Mesenchymal stem cell (in vitro differentiated cells and primary cell): ENCODE measurements around the gene ACACB.

Source experiments
- DNase-seq: peaks from one replicate; pipeline ENCODE4 v3.0.0-alpha.2; 2013
- H2AFZ ChIP-seq: one replicate; pipeline ENCODE4 v1.6.1; 2013; ENCODE audit warnings: low read depth, mild to moderate bottlenecking, control low read depth, inconsistent platforms, low read length, moderate library complexity
- H2AK5ac ChIP-seq: 2 replicates; pipeline ENCODE4 v1.6.1; 2013; ENCODE audit warnings: low read length, moderate library complexity, mild to moderate bottlenecking, inconsistent platforms; ENCODE audit not compliant: severe bottlenecking
- H2BK120ac ChIP-seq: one replicate; pipeline ENCODE4 v1.6.1; 2013; ENCODE audit warnings: low read depth, mild to moderate bottlenecking, inconsistent platforms, low read length, moderate library complexity
- H2BK12ac ChIP-seq, 2 experiments: one replicate each; pipeline ENCODE4 v1.6.1; 2013; ENCODE audit warnings: inconsistent platforms in 2 of 2, low read length in 2 of 2, mild to moderate bottlenecking in 2 of 2, moderate library complexity in 2 of 2, control low read depth in 1 of 2
- H2BK15ac ChIP-seq: one replicate; pipeline ENCODE4 v1.6.1; 2013; ENCODE audit warnings: mild to moderate bottlenecking, low read depth, inconsistent platforms; ENCODE audit not compliant: poor library complexity, severe bottlenecking
- H2BK5ac ChIP-seq: 2 replicates; pipeline ENCODE4 v1.6.1; 2013; ENCODE audit warnings: low read depth, mild to moderate bottlenecking, low read length, control low read depth, inconsistent platforms; ENCODE audit not compliant: poor library complexity, severe bottlenecking
- H3K14ac ChIP-seq, 2 experiments: one replicate each; pipeline ENCODE4 v1.6.1; 2013; ENCODE audit warnings: inconsistent platforms in 2 of 2, low read length in 2 of 2, control low read depth in 1 of 2, mild to moderate bottlenecking in 1 of 2, moderate library complexity in 1 of 2
- H3K18ac ChIP-seq, 2 experiments: one replicate each; pipeline ENCODE4 v1.6.1; 2013; ENCODE audit warnings: inconsistent platforms in 2 of 2, low read length in 2 of 2, control low read depth in 1 of 2, low read depth in 1 of 2, mild to moderate bottlenecking in 1 of 2
- H3K23ac ChIP-seq, 2 experiments: one replicate each; pipeline ENCODE4 v1.6.1; 2013; ENCODE audit warnings: inconsistent platforms in 2 of 2, low read length in 2 of 2, mild to moderate bottlenecking in 2 of 2, moderate library complexity in 2 of 2, control low read depth in 1 of 2
- H3K27ac ChIP-seq: 2 replicates; pipeline ENCODE4 v1.5.1; 2013; ENCODE audit warnings: mild to moderate bottlenecking, moderate library complexity, low read length, control low read depth, inconsistent platforms; ENCODE audit not compliant: poor library complexity, severe bottlenecking
- H3K27me3 ChIP-seq, 2 experiments: 2 replicates each; pipeline versions ENCODE4 v1.6.1 to v1.7.0; 2013; ENCODE audit warnings: low read length in 2 of 2, mild to moderate bottlenecking in 2 of 2, moderate library complexity in 2 of 2, control low read depth in 1 of 2, inconsistent platforms in 1 of 2; ENCODE audit not compliant: control insufficient read depth in 1 of 2, insufficient read depth in 1 of 2
- H3K36me3 ChIP-seq, 2 experiments: 2 replicates each; pipeline versions ENCODE4 v1.6.1 to v1.7.0; 2013; ENCODE audit warnings: low read length in 2 of 2, control low read depth in 1 of 2, inconsistent platforms in 1 of 2, low read depth in 1 of 2, mild to moderate bottlenecking in 1 of 2; ENCODE audit not compliant: insufficient read depth in 2 of 2, control insufficient read depth in 1 of 2
- H3K4ac ChIP-seq, 2 experiments: one replicate each; pipeline ENCODE4 v1.6.1; 2013; ENCODE audit warnings: inconsistent platforms in 2 of 2, low read length in 2 of 2, mild to moderate bottlenecking in 2 of 2, moderate library complexity in 2 of 2, control low read depth in 1 of 2, low read depth in 1 of 2
- H3K4me1 ChIP-seq: 2 replicates; pipeline ENCODE4 v1.6.1; 2013; ENCODE audit warnings: low read depth, low read length, control low read depth; ENCODE audit not compliant: control insufficient read depth, insufficient read depth
- H3K4me2 ChIP-seq: 2 replicates; pipeline ENCODE4 v1.6.1; 2013; ENCODE audit warnings: low read length, mild to moderate bottlenecking, inconsistent platforms; ENCODE audit not compliant: poor library complexity, severe bottlenecking
- H3K4me3 ChIP-seq, 2 experiments: 2 replicates each; pipeline versions ENCODE4 v1.5.1 to v1.7.0; 2013; ENCODE audit warnings: low read length in 2 of 2, mild to moderate bottlenecking in 2 of 2, control low read depth in 1 of 2, low read depth in 1 of 2; ENCODE audit not compliant: insufficient read depth in 1 of 2
- H3K79me1 ChIP-seq: replicated peaks from 2 replicates; pipeline ENCODE4 v1.6.1; 2013; ENCODE audit warnings: mild to moderate bottlenecking, control low read depth, low read length, inconsistent platforms; ENCODE audit not compliant: poor library complexity, severe bottlenecking
- H3K9ac ChIP-seq: 2 replicates; pipeline ENCODE4 v1.7.0; 2013; ENCODE audit warnings: mild to moderate bottlenecking, low read length, moderate library complexity
- H3K9me3 ChIP-seq: 2 replicates; pipeline ENCODE4 v1.7.0; 2013; ENCODE audit warnings: mild to moderate bottlenecking, low read length; ENCODE audit not compliant: control insufficient read depth
- H4K8ac ChIP-seq: one replicate; pipeline ENCODE4 v1.6.1; 2013; ENCODE audit warnings: inconsistent platforms, mild to moderate bottlenecking, low read length, moderate library complexity
- H4K91ac ChIP-seq: one replicate; pipeline ENCODE4 v1.6.1; 2013; ENCODE audit warnings: mild to moderate bottlenecking, low read length, inconsistent platforms
- WGBS: methylation state at CpG from one replicate; pipeline ENCODE4 v1.1.7; 2013; ENCODE audit warnings: mixed read lengths; 5-methylcytosine and 5-hydroxymethylcytosine counted together

ACACB gene

DNA sequence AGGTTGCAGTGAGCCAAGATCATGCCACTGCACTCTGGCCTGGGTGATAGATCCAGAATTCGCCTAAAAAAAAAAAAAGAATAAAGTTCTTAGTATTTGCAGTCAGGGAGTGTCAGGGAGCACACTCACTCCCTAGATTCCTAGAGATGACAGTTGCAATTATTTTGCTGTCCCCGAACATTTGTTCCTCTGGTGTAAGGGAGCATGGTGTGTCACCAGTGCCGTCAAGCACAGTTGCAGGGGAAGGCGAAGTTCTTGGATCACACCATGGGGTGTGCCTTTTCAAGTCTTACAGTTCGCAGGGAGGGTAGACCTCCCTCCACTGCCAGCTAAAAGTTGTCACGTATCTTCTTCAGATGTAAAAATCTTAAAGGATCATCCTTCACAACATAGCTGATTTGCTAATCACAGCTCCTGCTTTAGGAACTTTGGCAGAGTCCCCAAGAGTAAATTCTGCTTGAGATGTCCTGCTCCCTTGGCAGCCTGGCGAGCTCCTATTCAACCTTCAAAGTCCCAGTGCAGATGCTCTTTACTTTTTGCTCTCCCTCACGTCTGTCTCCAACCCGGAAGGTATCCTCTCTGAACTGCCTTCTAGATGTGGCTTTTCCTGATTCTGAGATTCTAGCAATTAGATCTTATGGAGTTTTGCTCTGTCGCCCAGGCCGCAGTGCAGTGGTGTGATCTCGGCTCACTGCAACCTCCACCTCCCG lies 11.3 kb downstream of the ACACB start:
- no peak for DNase-seq
- Histone ChIP-seq H3K18ac (no peak overlapping the region), H3K36me3 (no peaks in the 10 kb centered on the region), H2BK120ac (no peak overlapping the region), H3K27me3 (peaks cover 2 to 12% of the 10 kb centered on the region in 2 experiments), H3K9me3 (no peaks in the 10 kb centered on the region), H3K23ac (no peak overlapping the region), H2AK5ac (no peak overlapping the region), H2AFZ (no peak overlapping the region), H3K4ac (no peak overlapping the region), H3K4me3 (no peak overlapping the region), H3K79me1 (no peaks in the 10 kb centered on the region), H3K9ac (no peak overlapping the region), H3K27ac (no peak overlapping the region), H2BK15ac (no peak overlapping the region), H2BK5ac (no peak overlapping the region), H3K4me1 (no peaks in the 10 kb centered on the region), H4K8ac (no peak overlapping the region), H3K4me2 (no peak overlapping the region), H3K14ac (no peak overlapping the region), H4K91ac (no peak overlapping the region), H2BK12ac (no peak overlapping the region)
- 89% methylated on average over 13 of the region's 13 CpGs for WGBS

DNA sequence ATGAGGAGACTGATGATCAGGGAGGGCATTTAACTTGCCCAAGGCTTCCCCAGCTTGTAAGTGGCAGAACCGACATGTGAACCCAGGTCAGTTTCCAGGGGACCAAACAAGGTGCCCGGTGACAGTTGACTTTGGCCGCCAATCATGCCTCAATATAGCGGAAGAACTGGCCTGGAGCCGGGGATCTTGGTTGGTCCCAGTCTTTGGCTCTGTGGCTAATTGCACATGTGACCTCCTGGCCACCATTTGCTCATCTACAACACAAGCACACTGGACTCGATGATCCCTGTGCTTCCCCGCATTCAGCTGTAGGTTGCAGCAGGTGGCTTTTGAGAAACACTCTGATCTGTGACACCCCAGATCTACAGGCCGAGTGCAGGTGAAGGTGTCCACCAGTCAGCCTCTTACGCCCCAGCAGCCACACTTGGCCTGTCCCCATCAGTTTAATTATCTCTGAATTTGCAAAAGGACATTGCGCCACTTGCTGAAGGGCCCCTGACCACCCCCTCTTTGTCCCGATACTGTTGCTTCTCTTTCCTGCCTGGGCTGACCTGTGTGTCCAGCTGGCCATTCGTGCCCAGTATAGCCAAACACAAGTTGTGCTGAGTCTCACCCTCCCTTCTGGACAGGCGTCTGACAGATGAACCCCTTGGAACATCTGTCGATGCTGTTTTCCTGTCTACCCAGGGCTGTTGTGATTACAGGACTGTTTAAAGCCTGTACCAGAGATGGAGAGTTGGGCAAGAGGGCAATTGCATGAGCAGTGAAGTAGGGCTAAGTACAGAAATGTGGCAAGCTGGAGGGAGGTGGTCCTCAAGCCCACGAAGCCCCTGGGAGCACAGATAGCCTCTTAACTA lies 14.1 kb downstream of the ACACB start:
- Histone ChIP-seq H3K27me3 (peaks cover 2 to 12% of the 10 kb centered on the region in 2 experiments), H2AK5ac (no peak overlapping the region), H3K14ac (no peak overlapping the region), H2BK12ac (no peak overlapping the region), H4K91ac (no peak overlapping the region), H3K9me3 (no peaks in the 10 kb centered on the region), H3K4me2 (no peak overlapping the region), H3K9ac (no peak overlapping the region), H3K4ac (no peak overlapping the region), H3K23ac (no peak overlapping the region), H2BK120ac (no peak overlapping the region), H4K8ac (no peak overlapping the region), H3K18ac (no peak overlapping the region), H3K36me3 (no peaks in the 10 kb centered on the region), H3K4me3 (no peak overlapping the region), H3K4me1 (no peaks in the 10 kb centered on the region), H3K27ac (no peak overlapping the region), H2AFZ (no peak overlapping the region), H2BK5ac (no peak overlapping the region), H3K79me1 (no peaks in the 10 kb centered on the region), H2BK15ac (no peak overlapping the region)
- no peak for DNase-seq
- WGBS, result 85% methylated on average over 15 of the region's 15 CpGs

DNA sequence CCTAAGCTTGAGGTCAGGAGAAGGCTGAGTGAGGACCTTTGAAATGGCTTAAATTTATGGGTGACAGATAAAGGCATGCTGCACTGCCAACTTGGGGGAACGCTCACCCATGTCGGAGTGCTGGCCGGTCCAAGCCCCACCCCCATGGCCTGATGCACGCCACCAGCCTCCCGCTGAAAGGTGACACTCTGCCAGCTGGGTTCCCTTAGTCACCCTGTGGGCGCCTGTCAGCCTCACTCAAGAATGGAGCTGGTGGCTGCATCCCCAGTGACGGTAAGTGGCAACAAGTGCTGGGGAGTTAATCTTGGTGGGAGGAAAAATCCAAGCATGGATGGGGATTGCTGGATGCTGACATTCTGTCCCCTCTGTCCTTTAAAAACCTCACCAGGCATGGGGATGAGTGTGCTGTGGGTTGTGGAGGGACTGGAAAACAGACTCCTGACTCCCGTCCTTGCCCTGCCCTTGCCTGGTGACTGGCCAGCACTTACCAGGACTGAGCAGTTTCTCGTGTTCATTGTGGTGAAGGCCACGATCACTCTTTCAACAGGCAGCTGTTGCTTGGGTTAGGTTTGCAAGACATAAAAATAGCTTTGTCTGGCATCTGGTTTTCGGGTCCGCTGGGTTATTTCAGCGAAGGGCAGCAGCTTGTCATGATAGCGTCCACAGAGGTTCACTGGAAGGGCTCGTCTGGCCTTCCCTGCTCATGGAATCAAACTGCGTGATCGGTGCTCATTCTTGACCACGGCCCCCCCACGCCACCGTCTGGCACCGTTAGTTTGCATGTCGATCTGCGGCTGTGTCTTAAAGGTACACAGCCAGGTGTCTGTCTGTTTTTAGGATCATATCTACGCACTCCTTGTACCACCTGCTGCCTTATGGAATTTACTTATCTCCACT lies 15.0 kb downstream of the ACACB start:
- Histone ChIP-seq H3K23ac (no peak overlapping the region), H3K27me3 (peaks cover 2 to 12% of the 10 kb centered on the region in 2 experiments), H3K4me2 (no peak overlapping the region), H3K14ac (no peak overlapping the region), H2BK12ac (no peak overlapping the region), H3K4me1 (no peaks in the 10 kb centered on the region), H3K9me3 (peaks cover 5% of the 10 kb centered on the region), H2BK15ac (no peak overlapping the region), H2AK5ac (no peak overlapping the region), H2AFZ (no peak overlapping the region), H3K18ac (no peak overlapping the region), H3K79me1 (no peaks in the 10 kb centered on the region), H3K27ac (no peak overlapping the region), H3K36me3 (no peaks in the 10 kb centered on the region), H3K9ac (no peak overlapping the region), H2BK120ac (no peak overlapping the region), H4K91ac (no peak overlapping the region), H4K8ac (no peak overlapping the region), H3K4me3 (no peak overlapping the region), H3K4ac (no peak overlapping the region), H2BK5ac (no peak overlapping the region)
- 78% methylated on average over 24 of the region's 24 CpGs for WGBS
- no peak for DNase-seq
